HepG2 (cell line): ENCODE data around the gene PGPEP1. TPM values are rescaled to one million over a fixed set of nuclear protein-coding genes. Genes with fewer than 3 reads are reported as not detected.

Source experiments
- ARID4A ChIP-seq: sonication (generic); formaldehyde crosslinking; IDR thresholded peaks from 2 replicates; pipeline ENCODE4 v1.5.0; 2020; ENCODE audit warnings: mild to moderate bottlenecking, missing genetic modification reagents, borderline replicate concordance
- CBX5 ChIP-seq: sonication (generic); formaldehyde crosslinking; IDR thresholded peaks from 2 replicates; pipeline ENCODE4 v1.4.0; 2020; ENCODE audit warnings: missing genetic modification reagents, borderline replicate concordance
- CREB3 ChIP-seq: sonication (generic); formaldehyde crosslinking; IDR thresholded peaks from 2 replicates; pipeline ENCODE4 v1.5.0; 2020; ENCODE audit warnings: missing genetic modification reagents
- DMTF1 ChIP-seq: sonication (generic); formaldehyde crosslinking; IDR thresholded peaks from 2 replicates; pipeline ENCODE4 v1.4.0; 2020; ENCODE audit warnings: mild to moderate bottlenecking, missing genetic modification reagents
- GATAD1 ChIP-seq: IDR thresholded peaks from 2 replicates; pipeline ENCODE4 v1.6.1; 2016; ENCODE audit warnings: missing genetic modification reagents, missing compliant biosample characterization
- GATAD2A ChIP-seq: IDR thresholded peaks from 2 replicates; pipeline ENCODE4 v1.6.1; 2016
- HNF1B ChIP-seq: sonication (generic); formaldehyde crosslinking; IDR thresholded peaks from 2 replicates; pipeline ENCODE4 v1.5.1; 2020; ENCODE audit warnings: mild to moderate bottlenecking, moderate library complexity, missing genetic modification reagents
- MAX ChIP-seq: IDR thresholded peaks from 2 replicates; pipeline ENCODE4 v1.6.1; 2012; ENCODE audit warnings: inconsistent platforms
- NBN ChIP-seq: fragments of 450-650 bp; conservative IDR thresholded peaks from 2 replicates; pipeline ENCODE4 v1.6.1; 2017
- SIX4 ChIP-seq: sonication (generic); formaldehyde crosslinking; IDR thresholded peaks from 2 replicates; pipeline ENCODE4 v1.4.0; 2020; ENCODE audit warnings: missing genetic modification reagents
- THAP8 ChIP-seq: sonication (generic); formaldehyde crosslinking; IDR thresholded peaks from 2 replicates; pipeline ENCODE4 v1.5.1; 2020; ENCODE audit warnings: missing genetic modification reagents, mild to moderate bottlenecking, borderline replicate concordance
- TRIM22 ChIP-seq: fragments of 450-650 bp; IDR thresholded peaks from 2 replicates; pipeline ENCODE4 v1.6.1; 2017
- ZNF362 ChIP-seq: sonication (generic); formaldehyde crosslinking; IDR thresholded peaks from 2 replicates; pipeline ENCODE4 v1.4.0; 2020; ENCODE audit warnings: missing genetic modification reagents, mild to moderate bottlenecking, borderline replicate concordance
- ZNF441 ChIP-seq: sonication (generic); formaldehyde crosslinking; IDR thresholded peaks from 2 replicates; pipeline ENCODE4 v1.7.0; 2021; ENCODE audit warnings: missing genetic modification reagents, borderline replicate concordance
- ZNF496 ChIP-seq: sonication (generic); formaldehyde crosslinking; IDR thresholded peaks from 2 replicates; pipeline ENCODE4 v1.8.1; 2023; ENCODE audit warnings: mild to moderate bottlenecking, moderate library complexity, missing genetic modification reagents; ENCODE audit not compliant: insufficient replicate concordance
- ZSCAN29 ChIP-seq: sonication (generic); formaldehyde crosslinking; conservative IDR thresholded peaks from 2 replicates; pipeline ENCODE4 v1.4.0; 2020; ENCODE audit warnings: mild to moderate bottlenecking, missing genetic modification reagents
- polyA plus RNA-seq, 8 experiments: library from polyadenylated mRNA; depleted of rRNA in 3 of 8; stranded (reverse) in 7 of 8; unstranded in 1 of 8; fragments of >200 nt; fragmentation: Illumina TruSeq in 4 of 8; extraction: Trizol in 4 of 8; gene quantifications; 2 replicates each; pipeline versions ENCODE4 v1.2.1 to v1.2.3, GENCODE V29; 2011 to 2016; ENCODE audit warnings: low read depth in 4 of 8, missing spikeins in 1 of 8, mixed read lengths in 1 of 8; ENCODE audit not compliant: insufficient read depth in 1 of 8
- total RNA-seq, 5 experiments: library from RNA; depleted of rRNA; stranded (reverse); fragments of >200 nt; fragmentation: Illumina TruSeq; extraction: Trizol; gene quantifications; 2 replicates each; pipeline ENCODE4 v1.2.3, GENCODE V29; 2016; ENCODE audit warnings: low read depth in 1 of 5

Gene PGPEP1
- total and polyA plus RNA-seq, 2 of the 13 experiments (the other 11 are each of a cell fraction or from before 2014, with no cell fraction given) = 53.1 to 56.6 TPM

GRCh38 chr19:18364826-18365528, 24.6 kb downstream of the PGPEP1 start (continued):
- TF ChIP-seq ARID4A = no peak; the same call in 1 of the 2 replicates
- no peak for TF ChIP-seq DMTF1 (CRISPR knock-in tag)
- TF ChIP-seq TRIM22 = no peak
- TF ChIP-seq CBX5 (CRISPR knock-in tag) = no peak
- no peak for TF ChIP-seq NBN
- peak; percentile 39; the same call in 1 of the 2 replicates for TF ChIP-seq MAX
- TF ChIP-seq SIX4 (CRISPR knock-in tag) = peak; percentile 49
- peak; percentile 23; the same call in 1 of the 2 replicates for TF ChIP-seq GATAD1 (CRISPR knock-in tag)
- peak; percentile 56 for TF ChIP-seq HNF1B (CRISPR knock-in tag)
- TF ChIP-seq THAP8 = no peak
- TF ChIP-seq ZNF362 (CRISPR knock-in tag) = peak; percentile 58; the same call in 1 of the 2 replicates
- peak; percentile 92 for TF ChIP-seq GATAD2A (CRISPR knock-in tag)
- TF ChIP-seq ZNF441 (CRISPR knock-in tag) = no peak
- TF ChIP-seq CREB3 (CRISPR knock-in tag) = no peak
- no peak for TF ChIP-seq ZNF496
- no peak for TF ChIP-seq ZSCAN29 (CRISPR knock-in tag)
